Caco-2 (cell line): ENCODE results near the gene AKAP5. TPM values are rescaled to one million over a fixed set of nuclear protein-coding genes. Genes with fewer than 3 reads are reported as not detected.

Experiments used
- BruUV-seq: library from RNA; stranded (reverse); fragments of 400-500 nt; replicated peaks from 2 replicates; lab custom pipeline; 2021; lab: Mats Ljungman, UMichigan
- CTCF ChIA-PET: fragments of 300-600 bp; sonication (Branson Sonifier 250); formaldehyde crosslinking; loops from one replicate; lab custom pipeline; 2022; ENCODE audit warnings: antibody characterized with exemption; lab: Charles Lee
- POLR2A ChIA-PET: fragments of 300-600 bp; sonication (Branson Sonifier 250); formaldehyde crosslinking; loops from one replicate; lab custom pipeline; 2022; ENCODE audit warnings: antibody characterized with exemption; lab: Charles Lee
- DNase-seq, 2 experiments: peaks; one replicate each; pipeline versions ENCODE4 v3.0.0 to v3.0.0-alpha.2; 2020 to 2022
- H3K27me3 ChIP-seq: replicated peaks from 2 replicates; pipeline ENCODE4 v1.6.0; 2011; ENCODE audit warnings: low read length; ENCODE audit not compliant: control insufficient read depth, insufficient read depth
- H3K36me3 ChIP-seq: 2 replicates; pipeline ENCODE4 v1.5.1; 2011; ENCODE audit warnings: low read length; ENCODE audit not compliant: control insufficient read depth, insufficient read depth
- H3K4me1 ChIP-seq: fragments of 250-450 bp; sonication (Bioruptor Pico); 2 replicates; pipeline ENCODE4 v1.5.1; 2020; ENCODE audit warnings: mild to moderate bottlenecking
- H3K4me3 ChIP-seq: 2 replicates; pipeline ENCODE4 v1.5.1; 2011; ENCODE audit warnings: low read depth, mild to moderate bottlenecking, control low read depth, low read length
- H3K9me3 ChIP-seq: fragments of 250-450 bp; sonication (Bioruptor Pico); 2 replicates; pipeline ENCODE4 v1.5.1; 2020; ENCODE audit warnings: mild to moderate bottlenecking, moderate library complexity
- H3K27ac Mint-ChIP-seq: one replicate; pipeline ENCODE4 v1.8.0; 2022; ENCODE audit warnings: mixed read lengths; ENCODE audit not compliant: unreplicated experiment
- H3K27me3 Mint-ChIP-seq: one replicate; pipeline ENCODE4 v1.8.0; 2022; ENCODE audit warnings: mixed read lengths; ENCODE audit not compliant: insufficient read depth, unreplicated experiment
- H3K36me3 Mint-ChIP-seq: one replicate; pipeline ENCODE4 v1.8.0; 2022; ENCODE audit warnings: mild to moderate bottlenecking, mixed read lengths; ENCODE audit not compliant: insufficient read depth, unreplicated experiment
- H3K4me1 Mint-ChIP-seq: one replicate; pipeline ENCODE4 v1.8.0; 2022; ENCODE audit warnings: low read depth, mixed read lengths; ENCODE audit not compliant: unreplicated experiment
- H3K4me3 Mint-ChIP-seq: one replicate; pipeline ENCODE4 v1.8.0; 2022; ENCODE audit warnings: mild to moderate bottlenecking, moderate library complexity, mixed read lengths; ENCODE audit not compliant: unreplicated experiment
- H3K9me3 Mint-ChIP-seq: one replicate; pipeline ENCODE4 v1.8.0; 2022; ENCODE audit warnings: mixed read lengths; ENCODE audit not compliant: unreplicated experiment
- intact Hi-C: fragments of 100-400 bp; cut with micrococcal nuclease; formaldehyde crosslinking; loops from one replicate; pipeline ENCODE4 v1.10.0; 2022; ENCODE audit not compliant: unreplicated experiment
- total RNA-seq: library from RNA; stranded (reverse); gene quantifications from 2 replicates; pipeline ENCODE4 v1.2.3, GENCODE V29; 2022
- TF ChIP-seq, protein P1 (sequence below), 2 experiments: fragments of 200-600 bp in 1 of 2; IDR thresholded peaks; 1 replicate in 1 of 2; 2 replicates in 1 of 2; pipeline versions ENCODE4 v1.5.1 to v1.8.0; 2011 to 2022; ENCODE audit warnings: antibody characterized with exemption in 1 of 2, control low read depth in 1 of 2, inconsistent platforms in 1 of 2, low read depth in 1 of 2, low read length in 1 of 2, mild to moderate bottlenecking in 1 of 2, moderate library complexity in 1 of 2; ENCODE audit not compliant: insufficient read depth in 1 of 2, severe bottlenecking in 1 of 2, unreplicated experiment in 1 of 2

AKAP5 gene
- total RNA-seq, 1 experiment from 2014 or later = 15.0 TPM

GRCh38 chr14:64423987-64424386 is 41.3 kb upstream of the AKAP5 start:
- Histone ChIP-seq H3K4me1 (no peaks in the 10 kb centered on the region), H3K27me3 (no peaks in the 10 kb centered on the region), H3K4me3 (no peak overlapping the region), H3K9me3 (no peaks in the 10 kb centered on the region), H3K36me3 (no peaks in the 10 kb centered on the region)
- DNase-seq = no peak
- no peaks in the 10 kb centered on the region for H3K27me3 Mint-ChIP-seq
- intact Hi-C loops = no loop called here
- BruUV-seq = no TSS peak
- H3K9me3 Mint-ChIP-seq = no peaks in the 10 kb centered on the region
- no peaks in the 10 kb centered on the region for H3K4me1 Mint-ChIP-seq
- POLR2A ChIA-PET = no interaction called here
- H3K4me3 Mint-ChIP-seq = no peak overlapping the region
- H3K36me3 Mint-ChIP-seq = peaks cover 89% of the 10 kb centered on the region
- H3K27ac Mint-ChIP-seq = no peak overlapping the region
- CTCF ChIA-PET = no interaction called here
- TF ChIP-seq, protein P1, sequence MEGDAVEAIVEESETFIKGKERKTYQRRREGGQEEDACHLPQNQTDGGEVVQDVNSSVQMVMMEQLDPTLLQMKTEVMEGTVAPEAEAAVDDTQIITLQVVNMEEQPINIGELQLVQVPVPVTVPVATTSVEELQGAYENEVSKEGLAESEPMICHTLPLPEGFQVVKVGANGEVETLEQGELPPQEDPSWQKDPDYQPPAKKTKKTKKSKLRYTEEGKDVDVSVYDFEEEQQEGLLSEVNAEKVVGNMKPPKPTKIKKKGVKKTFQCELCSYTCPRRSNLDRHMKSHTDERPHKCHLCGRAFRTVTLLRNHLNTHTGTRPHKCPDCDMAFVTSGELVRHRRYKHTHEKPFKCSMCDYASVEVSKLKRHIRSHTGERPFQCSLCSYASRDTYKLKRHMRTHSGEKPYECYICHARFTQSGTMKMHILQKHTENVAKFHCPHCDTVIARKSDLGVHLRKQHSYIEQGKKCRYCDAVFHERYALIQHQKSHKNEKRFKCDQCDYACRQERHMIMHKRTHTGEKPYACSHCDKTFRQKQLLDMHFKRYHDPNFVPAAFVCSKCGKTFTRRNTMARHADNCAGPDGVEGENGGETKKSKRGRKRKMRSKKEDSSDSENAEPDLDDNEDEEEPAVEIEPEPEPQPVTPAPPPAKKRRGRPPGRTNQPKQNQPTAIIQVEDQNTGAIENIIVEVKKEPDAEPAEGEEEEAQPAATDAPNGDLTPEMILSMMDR (IDR thresholded peaks at IDR 0.05; ENCODE audit: insufficient read depth in 1 of 2, low read depth in 1 of 2, low read length in 1 of 2, severe bottlenecking in 1 of 2, unreplicated experiment in 1 of 2) = no peak

DNA sequence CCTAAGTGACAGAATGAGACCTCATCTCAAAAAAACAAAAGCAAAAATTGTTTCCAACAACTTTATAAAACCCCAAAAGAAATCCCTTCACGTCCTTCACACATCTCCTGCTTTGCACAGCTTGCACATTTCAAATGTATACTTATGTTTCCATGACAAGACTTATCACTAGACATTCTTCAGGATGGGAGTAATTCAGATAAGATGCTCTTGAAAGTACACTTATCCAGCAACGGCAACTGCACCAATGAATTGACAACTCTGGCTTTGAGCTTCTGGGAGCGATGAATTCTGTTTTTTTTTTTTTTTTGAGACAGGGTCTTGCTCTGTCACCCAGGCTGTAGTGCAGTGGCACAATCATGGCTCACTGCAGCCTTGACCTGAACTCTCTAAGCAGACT is 30.8 kb upstream of the AKAP5 start:
- intact Hi-C loops = no loop called here
- H3K4me3 Mint-ChIP-seq = peak overlapping the region; percentile 14
- H3K27me3 ChIP-seq = no peaks in the 10 kb centered on the region
- H3K4me1 Mint-ChIP-seq = peaks cover 15% of the 10 kb centered on the region
- POLR2A ChIA-PET = interaction anchor here (0.6 kb wide), 1 partner anchor 47 kb away, joined by 3 read pairs; no protein-coding TSS in a partner anchor
- BruUV-seq = no TSS peak
- H3K36me3 Mint-ChIP-seq = peaks cover 84% of the 10 kb centered on the region
- no peak overlapping the region for H3K4me3 ChIP-seq
- TF ChIP-seq, protein P1 (IDR thresholded peaks at IDR 0.05; ENCODE audit: insufficient read depth in 1 of 2, low read depth in 1 of 2, low read length in 1 of 2, severe bottlenecking in 1 of 2, unreplicated experiment in 1 of 2) = no peak
- CTCF ChIA-PET = interaction anchor here (0.7 to 1.3 kb wide), 3 partner anchors 47 to 464 kb away, joined by 3 to 4 read pairs (median 3); no protein-coding TSS in a partner anchor
- H3K27me3 Mint-ChIP-seq = no peaks in the 10 kb centered on the region
- no peaks in the 10 kb centered on the region for H3K9me3 ChIP-seq
- peak in 1 of 2 experiments; percentile 22 for DNase-seq
- H3K27ac Mint-ChIP-seq = peak overlapping the region; percentile 84
- no peaks in the 10 kb centered on the region for H3K9me3 Mint-ChIP-seq
- H3K36me3 ChIP-seq = peaks cover 3% of the 10 kb centered on the region
- H3K4me1 ChIP-seq = peaks cover 55% of the 10 kb centered on the region

DNA sequence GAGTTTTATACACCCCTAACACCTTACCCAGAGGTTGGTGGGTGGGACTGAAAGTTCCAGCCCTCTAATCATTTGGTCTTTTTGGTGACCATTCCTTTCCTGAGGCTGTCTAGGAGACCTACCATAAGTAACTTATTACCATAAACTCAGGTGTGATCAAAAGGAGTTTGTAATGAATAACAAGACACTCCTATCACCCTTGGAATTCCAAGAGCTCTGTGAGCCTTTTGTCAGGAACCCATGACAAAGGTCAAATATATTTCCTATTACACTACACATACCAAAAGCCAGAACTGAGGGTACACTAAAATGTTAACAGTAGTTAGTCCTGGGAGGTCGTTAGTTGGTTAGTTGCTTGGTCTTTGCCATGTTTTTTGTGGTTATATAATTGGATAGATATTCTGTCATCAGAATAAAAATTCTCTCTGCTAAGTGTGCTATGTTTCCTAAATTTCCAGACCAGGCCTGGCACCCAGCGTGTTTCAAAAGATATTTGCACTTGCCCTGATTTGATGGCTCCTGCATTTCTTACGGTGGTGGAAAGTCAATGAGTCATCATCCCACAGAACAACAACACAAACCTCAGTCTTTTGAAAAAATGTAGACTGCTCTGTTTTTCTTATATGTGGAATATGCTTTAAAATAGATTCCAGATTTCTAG is 27.0 kb upstream of the AKAP5 start:
- no peaks in the 10 kb centered on the region for H3K9me3 Mint-ChIP-seq
- peaks cover 53% of the 10 kb centered on the region for H3K4me1 ChIP-seq
- no peaks in the 10 kb centered on the region for H3K27me3 ChIP-seq
- no TSS peak for BruUV-seq
- peak overlapping the region; percentile 84 for H3K27ac Mint-ChIP-seq
- H3K9me3 ChIP-seq = no peaks in the 10 kb centered on the region
- H3K4me1 Mint-ChIP-seq = peaks cover 15% of the 10 kb centered on the region
- peak overlapping the region; percentile 58 for H3K4me3 Mint-ChIP-seq
- ChIA-PET CTCF (interaction anchor here (0.6 to 1.0 kb wide), 3 partner anchors 8 to 77 kb away, joined by 3 to 10 read pairs (median 4); partner anchors contain the start of gene MTHFD1), POLR2A (interaction anchor here (0.5 to 1.0 kb wide), 7 partner anchors 9 to 502 kb away, joined by 3 to 10 read pairs (median 4); partner anchors contain the start of genes HSPA2 and MTHFD1)
- no peak overlapping the region for H3K4me3 ChIP-seq
- H3K27me3 Mint-ChIP-seq = no peaks in the 10 kb centered on the region
- peaks cover 2% of the 10 kb centered on the region for H3K36me3 ChIP-seq
- peaks cover 92% of the 10 kb centered on the region for H3K36me3 Mint-ChIP-seq
- TF ChIP-seq, protein P1 (IDR thresholded peaks at IDR 0.05; ENCODE audit: insufficient read depth in 1 of 2, low read depth in 1 of 2, low read length in 1 of 2, severe bottlenecking in 1 of 2, unreplicated experiment in 1 of 2) = no peak
- peak; percentile 74 to 77 for DNase-seq
- intact Hi-C loops = loop anchor here (1.0 to 2.0 kb wide), 2 partner anchors 26 to 50 kb away; partner anchors contain the start of genes AKAP5 and MTHFD1
